ENCODE data around the gene FZD8. TPM values are rescaled to one million over a fixed set of nuclear protein-coding genes. Genes with fewer than 3 reads are reported as not detected.

The FZD8 gene
- total RNA-seq, 1 donor from 2014 or later, result 6.8 TPM

GRCh38 chr10:35588836-35589235, 53.3 kb downstream of the FZD8 start:
- DNase-seq (ENCODE audit: low read depth) (no peak), FAIRE-seq (no peak)
- no peak overlapping the region for H3K4me3 ChIP-seq (ENCODE audit: low read depth, low read length)
- H3K36me3 ChIP-seq (ENCODE audit: control insufficient read depth, insufficient read depth, low read length), result no peaks in the 10 kb centered on the region
- no peak for TF ChIP-seq CTCF (IDR thresholded peaks at IDR 0.05; ENCODE audit: insufficient read depth, low read length, severe bottlenecking)
- no peaks in the 10 kb centered on the region for H3K27me3 ChIP-seq (ENCODE audit: control insufficient read depth, insufficient read depth, low read length)

Other genes with a start within 250 kb of the FZD8 start
- not detected in 2 replicates for gene GJD4, start 37.0 kb downstream of the FZD8 start, total RNA-seq